NCI-H2171 treated with DMSO at 0.1 percent for 48 hours (cell line): ENCODE measurements around the gene VIL1.

Experiments used
- DNase-seq: peaks from one replicate; lab custom pipeline; 2025; lab: John Stamatoyannopoulos, UW

Gene VIL1

DNA sequence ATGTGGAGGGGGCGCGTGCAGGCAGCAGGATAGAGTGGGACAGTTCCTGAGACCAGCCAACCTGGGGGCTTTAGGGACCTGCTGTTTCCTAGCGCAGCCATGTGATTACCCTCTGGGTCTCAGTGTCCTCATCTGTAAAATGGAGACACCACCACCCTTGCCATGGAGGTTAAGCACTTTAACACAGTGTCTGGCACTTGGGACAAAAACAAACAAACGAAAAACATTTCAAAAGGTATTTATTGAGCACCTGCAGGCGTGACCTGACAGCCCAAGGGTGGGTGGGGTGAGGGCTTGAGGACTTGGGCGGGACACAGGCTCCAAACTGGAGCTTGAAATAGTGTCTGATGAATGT, 23.9 kb upstream of the VIL1 start:
- DNase-seq: no peak

DNA sequence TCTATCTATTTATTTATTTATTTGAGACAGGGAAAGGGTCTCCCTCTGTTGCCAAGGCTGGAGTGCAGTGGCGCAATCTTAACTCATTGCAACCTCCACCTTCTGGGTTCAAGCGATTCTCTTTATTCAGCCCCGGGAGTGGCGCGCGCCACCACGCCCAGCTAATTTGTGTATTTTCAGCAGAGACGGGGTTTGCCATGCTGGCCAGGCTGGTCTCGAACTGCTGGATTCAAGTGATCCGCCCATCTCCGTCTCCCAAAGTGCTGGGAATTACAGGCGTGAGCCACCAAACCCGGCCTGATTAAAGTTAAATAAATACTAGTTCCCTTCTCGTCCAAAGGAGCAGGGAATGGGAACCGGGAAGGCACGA, 23.5 kb upstream of the VIL1 start:
- DNase-seq: no peak

DNA sequence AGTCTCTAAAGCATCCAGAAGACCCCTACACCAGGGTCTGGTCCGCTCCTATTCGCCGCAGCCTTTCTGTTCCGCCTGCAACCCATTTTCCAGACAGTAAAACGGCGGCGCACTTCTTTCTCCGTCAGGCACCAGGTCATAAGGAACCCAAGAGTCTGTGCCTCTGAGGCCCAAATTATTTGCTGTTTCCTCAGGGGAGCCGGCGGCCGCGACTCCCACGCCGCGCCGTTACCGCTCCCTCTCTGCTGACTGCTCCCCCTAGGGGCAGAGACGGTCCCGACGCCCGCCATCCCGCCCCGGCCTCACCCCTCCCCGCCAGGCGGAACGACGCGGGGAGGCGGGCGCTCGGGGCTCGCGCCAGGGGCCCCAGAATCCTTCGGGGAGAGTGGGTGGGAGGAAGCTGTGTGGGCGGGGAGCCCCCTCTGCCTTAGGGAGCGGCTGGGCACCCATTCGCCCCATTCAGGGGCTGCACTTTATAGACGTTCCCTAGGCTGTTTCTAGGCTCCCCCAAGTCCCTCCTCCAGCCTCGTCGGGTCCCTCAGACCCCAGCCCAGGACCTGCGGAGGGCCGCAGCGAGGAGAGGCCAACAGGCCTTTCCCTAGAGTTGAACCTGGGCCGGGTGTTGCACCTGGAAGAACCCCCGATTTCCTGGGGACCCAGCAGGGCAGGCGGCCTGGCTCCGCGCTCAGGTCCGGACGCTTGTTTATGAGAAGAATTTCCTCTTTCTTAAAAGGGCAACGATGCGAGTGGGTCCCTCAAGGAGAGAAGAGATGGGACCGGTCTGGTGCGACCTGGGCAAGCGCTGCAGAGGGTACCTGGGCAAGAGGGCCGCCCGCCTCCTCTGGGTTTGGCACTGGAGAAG, 22.9 kb upstream of the VIL1 start:
- DNase-seq: peak; percentile 94

DNA sequence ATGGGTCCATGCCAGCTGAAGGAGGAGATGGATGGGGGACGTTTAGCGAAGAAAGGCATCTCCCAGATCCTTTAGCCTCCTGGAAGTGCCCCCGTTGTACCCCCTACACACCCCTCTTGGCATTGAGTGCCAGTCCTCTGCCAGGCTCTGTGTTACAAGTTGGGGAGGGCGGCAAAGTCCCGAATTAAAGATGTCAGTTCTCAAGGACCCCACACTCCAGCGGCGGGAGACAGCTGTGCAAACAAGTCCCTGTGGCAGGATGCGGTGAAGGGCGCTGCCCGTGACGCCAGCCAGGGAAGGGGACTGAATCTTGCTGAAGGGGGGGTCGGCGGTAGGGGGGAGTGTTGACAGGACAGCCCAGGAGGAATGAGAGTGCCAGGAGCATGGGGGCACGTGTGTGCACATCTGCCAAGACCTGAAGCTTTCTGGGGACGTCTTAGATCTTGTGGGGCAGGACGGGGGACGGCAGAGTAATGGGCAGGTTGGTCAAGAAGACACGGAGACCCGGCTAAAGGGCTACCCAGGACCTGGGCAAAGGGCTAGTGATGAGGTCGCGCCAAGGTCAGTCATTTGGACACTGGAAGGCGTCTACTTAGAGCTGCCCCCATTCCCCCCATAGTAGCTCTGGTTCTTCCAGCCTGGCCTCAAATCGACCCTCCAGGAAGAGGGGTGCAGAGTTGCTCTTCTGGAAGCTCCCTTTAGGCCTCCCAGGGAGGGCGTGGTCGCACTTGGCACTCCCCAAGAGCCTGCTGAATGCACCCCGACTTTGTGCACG, 22.0 kb upstream of the VIL1 start:
- peak; percentile 59 for DNase-seq

DNA sequence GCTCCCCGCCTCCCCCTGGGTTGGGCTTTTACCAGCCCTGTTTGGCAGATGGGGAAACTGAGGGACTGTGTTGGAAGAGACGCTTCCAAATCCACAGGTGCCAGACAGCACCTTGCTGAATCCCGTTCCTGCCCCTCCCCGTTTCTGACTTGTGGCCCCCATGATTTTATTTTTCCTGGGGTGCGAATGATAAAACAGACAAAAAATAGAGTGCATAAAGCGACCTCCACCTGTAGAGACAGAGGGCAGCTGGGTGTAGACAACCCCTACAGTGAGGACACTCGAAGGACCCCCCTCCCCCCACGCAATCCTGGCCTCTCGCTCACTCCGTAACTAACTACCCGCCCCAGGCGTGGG, 21.5 kb upstream of the VIL1 start:
- no peak for DNase-seq

DNA sequence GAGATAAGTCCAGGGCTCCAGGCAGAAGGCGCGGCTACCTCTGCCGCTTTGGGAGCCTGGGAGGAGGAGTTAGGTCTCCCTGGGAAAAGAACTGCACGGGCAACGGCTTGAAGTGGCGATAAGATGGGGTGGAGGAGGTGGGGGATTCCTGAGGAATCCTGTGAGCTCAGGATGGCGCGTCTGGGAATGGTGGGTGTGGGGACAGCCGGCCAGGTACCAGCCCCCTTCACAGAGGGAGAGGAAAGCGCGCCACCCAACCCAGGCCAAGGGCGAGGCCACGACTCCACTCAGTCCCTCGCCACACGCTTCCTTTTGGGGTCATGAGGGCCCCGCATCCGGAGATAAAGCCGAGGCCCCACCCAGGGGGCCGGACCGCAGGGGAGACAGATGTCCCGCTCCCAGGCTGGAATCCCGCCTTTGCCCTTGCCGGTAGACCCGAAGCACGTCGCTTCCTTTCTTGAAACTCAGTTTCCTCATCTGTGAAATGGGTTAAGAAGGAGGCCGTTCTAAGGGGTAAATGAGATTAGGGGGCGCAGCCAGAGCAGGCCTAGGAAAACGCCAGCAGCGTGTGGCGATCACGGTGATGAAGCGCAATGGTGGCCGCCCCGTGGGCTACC, 21.0 kb upstream of the VIL1 start:
- peak; percentile 54 for DNase-seq

DNA sequence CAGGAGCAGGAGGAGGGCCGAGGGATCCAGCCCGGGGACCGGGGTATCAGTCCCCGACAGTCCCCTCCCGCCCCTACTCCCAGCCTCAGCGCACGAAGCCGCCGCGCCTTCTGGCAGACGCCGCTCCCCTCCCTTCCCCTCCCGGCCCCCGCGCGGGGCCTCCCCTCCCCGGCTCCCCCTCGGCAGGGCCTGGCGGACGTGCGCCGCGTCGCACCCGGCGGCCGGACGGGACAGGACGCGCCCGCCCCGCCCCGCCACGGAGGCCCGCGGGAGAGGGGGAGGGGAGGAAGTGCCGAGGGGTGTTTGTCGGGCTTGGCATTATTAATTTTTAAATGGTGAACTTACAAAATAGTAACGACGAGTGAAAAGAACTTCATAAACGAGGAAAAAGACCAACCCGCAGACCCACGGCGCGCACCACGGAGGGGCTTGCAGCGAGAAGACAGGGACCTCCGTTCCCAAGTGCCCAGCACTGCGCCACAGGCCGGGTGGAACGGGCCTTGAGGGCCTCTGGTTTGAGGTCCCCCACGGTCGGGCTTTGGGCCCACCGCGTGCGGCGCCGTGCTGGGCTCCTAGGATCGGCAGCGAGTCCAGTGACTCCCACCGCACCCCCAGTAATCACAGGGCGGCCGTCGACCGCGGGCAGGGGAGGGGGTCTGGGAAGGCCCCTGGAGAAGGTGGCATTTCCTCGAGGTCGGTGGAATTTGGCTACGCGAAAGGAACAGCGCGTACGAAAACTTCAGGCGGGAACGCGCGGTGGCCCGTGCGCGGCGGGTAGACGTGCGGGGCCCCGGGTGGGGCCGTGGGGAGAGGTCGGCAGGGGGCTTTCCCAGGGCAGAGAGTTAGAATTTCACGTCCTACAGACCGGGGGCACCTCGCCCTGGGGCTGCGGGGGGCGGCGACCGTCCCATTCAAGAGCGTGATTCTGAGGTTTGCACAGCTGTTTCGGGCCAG, 20.2 kb upstream of the VIL1 start:
- DNase-seq: peak; percentile 44

DNA sequence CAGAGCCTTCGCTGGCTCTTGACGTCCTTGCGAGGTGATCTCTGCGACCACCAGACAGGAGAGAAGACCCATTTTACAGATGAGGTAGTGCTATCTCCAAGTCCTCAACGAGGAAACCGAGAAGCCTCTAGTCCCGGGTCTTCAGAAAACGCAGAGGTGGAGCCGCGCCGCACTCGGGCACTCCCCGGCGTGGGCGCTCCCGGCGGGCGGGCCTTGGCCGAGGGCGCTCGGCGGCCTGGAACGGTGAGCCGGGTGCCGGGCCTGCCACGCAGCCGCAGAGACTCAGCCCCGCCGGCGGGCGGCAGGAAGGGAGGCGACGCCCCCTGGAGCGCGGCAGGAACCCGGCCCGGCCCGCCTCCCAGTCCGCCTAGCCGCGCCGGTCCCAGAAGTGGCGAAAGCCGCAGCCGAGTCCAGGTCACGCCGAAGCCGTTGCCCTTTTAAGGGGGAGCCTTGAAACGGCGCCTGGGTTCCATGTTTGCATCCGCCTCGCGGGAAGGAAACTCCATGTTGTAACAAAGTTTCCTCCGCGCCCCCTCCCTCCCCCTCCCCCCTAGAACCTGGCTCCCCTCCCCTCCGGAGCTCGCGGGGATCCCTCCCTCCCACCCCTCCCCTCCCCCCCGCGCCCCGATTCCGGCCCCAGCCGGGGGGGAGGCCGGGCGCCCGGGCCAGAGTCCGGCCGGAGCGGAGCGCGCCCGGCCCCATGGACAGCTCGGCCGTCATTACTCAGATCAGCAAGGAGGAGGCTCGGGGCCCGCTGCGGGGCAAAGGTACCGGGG, 19.3 kb upstream of the VIL1 start, which contains the start of gene CTDSP1:
TSS of gene CTDSP1 (plus strand) at position 478 of the 776 bp plus-strand sequence. CDS start at position 701, 223 bp downstream.
- DNase-seq: peak; percentile 90

DNA sequence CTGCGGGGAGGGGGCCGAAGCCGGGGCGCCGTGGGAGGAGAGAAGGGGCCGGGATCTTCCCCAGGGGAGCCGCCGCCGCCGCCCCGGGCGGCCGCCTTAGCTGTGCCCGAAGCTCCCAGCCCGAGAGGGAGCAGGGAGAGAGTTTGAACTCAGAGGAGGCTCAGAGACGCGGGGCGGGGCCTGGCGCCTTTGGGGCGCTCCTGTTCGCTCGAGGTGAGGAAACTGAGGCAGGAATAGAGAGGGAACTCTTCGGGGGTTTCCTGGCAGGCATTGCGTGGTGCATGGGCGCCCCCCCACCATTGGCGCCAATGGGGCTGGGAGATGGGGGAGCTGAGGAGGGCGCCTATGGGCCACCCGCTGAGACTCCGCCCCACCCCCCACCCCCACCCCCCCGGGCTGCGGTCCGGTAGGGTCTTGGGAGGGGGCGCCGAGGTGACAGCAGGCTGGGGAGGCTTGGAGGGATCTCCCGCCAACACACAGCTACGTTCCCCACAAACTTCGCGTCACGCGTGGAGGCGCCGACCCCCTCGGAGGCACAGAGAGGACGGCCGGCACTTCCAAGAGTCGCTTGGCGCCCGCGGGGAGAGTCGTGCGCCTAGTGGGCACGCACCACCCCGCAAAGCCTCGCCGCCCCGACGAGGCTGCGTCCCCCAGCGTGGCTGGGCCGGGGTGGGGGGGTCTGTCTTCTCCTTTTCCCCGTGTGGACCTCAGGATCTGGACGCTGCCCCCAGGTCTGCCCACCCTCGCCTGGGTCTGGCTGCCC, 18.6 kb upstream of the VIL1 start:
- no peak for DNase-seq

DNA sequence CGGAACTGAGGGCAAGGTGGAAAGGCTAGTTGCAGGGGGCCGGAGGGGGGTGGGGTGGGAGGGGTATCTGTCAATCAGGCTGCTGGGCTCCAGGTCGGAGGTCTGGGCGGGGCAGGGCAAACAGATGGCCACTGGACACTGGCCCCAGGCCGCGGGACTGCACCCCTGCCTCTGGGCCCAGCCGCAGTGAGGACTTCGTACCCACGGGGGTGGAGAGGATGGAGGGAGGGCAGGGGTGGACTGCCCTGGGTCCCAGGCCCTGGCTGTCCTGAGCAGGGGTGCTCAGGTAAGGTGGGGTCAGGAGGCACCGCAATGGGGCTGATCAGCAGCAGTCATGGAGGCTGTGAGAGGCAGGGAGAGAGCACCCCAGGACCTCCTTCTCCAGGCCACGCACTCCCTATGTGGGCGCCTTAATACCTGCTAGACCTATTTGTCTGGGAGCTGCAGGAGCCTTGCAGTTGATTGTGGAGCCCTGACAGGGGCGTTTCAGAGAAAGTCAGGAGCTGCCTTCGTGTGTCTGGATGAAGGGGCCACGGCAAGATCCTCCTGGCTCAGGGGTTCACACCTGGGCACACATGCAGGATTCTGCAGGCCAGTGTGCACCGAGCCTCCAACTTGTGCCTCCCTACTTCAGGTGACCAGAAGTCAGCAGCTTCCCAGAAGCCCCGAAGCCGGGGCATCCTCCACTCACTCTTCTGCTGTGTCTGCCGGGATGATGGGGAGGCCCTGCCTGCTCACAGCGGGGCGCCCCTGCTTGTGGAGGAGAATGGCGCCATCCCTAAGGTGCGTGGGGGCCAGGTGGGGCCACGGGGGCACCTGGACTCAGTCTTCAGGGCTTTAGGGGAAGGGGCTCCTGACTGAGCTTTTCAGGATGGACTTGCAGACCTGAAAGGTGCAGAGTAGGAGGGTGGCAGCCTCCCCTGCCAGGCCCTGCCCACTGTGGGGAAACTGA, 17.7 kb upstream of the VIL1 start:
- DNase-seq: no peak

DNA sequence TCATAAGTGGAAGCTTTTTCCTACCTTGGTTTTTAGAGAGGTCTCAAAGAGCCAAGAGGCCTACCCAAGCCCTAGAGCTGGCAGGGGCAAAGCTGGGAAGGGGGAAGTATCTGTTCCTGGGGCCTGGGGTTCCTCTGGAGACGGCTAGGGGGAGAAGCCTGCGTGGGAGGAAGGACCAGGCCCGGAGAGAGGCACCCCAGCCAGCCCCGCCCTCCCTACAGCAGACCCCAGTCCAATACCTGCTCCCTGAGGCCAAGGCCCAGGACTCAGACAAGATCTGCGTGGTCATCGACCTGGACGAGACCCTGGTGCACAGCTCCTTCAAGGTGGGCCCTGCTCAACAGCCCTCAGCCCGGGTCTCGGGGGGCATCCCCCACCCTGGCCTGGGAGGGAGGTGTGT, 17.0 kb upstream of the VIL1 start:
- DNase-seq: no peak

DNA sequence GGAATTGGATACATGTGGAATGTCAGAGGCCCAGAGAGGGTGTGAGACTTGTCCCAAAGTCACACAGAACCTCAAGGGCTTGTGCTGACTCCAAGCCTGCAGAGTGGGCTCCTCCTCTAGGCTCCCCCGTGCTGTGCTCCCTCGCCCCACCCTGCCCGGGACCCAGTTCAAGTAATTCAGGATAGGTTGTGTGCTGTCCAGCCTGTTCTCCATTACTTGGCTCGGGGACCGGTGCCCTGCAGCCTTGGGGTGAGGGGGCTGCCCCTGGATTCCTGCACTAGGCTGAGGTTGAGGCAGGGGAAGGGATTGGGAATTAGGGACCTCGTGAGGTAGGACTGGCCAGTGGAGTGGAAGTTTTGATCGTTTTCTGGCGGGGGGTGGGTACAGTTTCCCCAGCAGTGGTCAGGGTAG, 16.4 kb upstream of the VIL1 start:
- DNase-seq: no peak

DNA sequence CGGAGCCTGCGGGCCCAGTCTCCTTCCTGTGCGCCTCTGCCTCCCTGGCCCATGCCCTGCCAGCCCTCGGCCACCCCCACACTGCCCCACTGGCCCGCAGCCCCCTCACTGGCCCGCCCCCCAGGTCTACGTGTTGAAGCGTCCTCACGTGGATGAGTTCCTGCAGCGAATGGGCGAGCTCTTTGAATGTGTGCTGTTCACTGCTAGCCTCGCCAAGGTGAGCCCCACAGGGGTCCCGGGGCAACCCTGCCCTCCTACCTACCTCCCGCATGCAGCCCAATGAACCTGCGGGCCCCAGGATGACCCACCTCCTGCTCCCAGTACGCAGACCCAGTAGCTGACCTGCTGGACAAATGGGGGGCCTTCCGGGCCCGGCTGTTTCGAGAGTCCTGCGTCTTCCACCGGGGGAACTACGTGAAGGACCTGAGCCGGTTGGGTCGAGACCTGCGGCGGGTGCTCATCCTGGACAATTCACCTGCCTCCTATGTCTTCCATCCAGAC, 16.0 kb upstream of the VIL1 start:
- DNase-seq: no peak

DNA sequence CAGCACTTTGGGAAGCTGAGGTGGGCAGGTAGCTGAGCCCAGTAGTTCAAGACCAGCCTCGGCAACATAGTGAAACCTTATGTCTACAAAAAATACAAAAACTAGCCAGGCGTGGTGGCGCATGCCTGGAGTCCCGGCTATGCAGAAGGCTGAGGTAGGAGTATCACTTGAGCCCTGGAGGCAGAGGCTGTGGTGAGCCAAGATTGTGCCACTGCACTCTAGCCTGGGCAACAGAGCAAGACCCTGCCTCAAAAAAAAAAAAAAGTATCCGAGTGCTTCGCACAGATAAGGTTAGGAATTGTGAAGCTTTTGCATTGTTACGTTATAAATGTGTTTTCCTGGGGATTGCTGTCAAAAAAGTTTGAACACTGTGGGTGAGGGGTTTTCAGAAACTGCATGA, 15.1 kb upstream of the VIL1 start:
- no peak for DNase-seq

DNA sequence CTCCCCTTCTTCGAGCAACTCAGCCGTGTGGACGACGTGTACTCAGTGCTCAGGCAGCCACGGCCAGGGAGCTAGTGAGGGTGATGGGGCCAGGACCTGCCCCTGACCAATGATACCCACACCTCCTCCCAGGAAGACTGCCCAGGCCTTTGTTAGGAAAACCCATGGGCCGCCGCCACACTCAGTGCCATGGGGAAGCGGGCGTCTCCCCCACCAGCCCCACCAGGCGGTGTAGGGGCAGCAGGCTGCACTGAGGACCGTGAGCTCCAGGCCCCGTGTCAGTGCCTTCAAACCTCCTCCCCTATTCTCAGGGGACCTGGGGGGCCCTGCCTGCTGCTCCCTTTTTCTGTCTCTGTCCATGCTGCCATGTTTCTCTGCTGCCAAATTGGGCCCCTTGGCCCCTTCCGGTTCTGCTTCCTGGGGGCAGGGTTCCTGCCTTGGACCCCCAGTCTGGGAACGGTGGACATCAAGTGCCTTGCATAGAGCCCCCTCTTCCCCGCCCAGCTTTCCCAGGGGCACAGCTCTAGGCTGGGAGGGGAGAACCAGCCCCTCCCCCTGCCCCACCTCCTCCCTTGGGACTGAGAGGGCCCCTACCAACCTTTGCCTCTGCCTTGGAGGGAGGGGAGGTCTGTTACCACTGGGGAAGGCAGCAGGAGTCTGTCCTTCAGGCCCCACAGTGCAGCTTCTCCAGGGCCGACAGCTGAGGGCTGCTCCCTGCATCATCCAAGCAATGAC, 14.4 kb upstream of the VIL1 start:
- no peak for DNase-seq

DNA sequence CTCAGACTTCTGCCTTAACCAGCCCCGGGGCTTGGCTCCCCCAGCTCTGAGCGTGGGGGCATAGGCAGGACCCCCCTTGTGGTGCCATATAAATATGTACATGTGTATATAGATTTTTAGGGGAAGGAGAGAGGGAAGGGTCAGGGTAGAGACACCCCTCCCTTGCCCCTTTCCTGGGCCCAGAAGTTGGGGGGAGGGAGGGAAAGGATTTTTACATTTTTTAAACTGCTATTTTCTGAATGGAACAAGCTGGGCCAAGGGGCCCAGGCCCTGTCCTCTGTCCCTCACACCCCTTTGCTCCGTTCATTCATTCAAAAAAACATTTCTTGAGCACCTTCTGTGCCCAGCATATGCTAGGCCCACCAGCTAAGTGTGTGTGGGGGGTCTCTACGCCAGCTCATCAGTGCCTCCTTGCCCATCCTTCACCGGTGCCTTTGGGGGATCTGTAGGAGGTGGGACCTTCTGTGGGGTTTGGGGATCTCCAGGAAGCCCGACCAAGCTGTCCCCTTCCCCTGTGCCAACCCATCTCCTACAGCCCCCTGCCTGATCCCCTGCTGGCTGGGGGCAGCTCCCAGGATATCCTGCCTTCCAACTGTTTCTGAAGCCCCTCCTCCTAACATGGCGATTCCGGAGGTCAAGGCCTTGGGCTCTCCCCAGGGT, 13.7 kb upstream of the VIL1 start:
- DNase-seq: no peak

DNA sequence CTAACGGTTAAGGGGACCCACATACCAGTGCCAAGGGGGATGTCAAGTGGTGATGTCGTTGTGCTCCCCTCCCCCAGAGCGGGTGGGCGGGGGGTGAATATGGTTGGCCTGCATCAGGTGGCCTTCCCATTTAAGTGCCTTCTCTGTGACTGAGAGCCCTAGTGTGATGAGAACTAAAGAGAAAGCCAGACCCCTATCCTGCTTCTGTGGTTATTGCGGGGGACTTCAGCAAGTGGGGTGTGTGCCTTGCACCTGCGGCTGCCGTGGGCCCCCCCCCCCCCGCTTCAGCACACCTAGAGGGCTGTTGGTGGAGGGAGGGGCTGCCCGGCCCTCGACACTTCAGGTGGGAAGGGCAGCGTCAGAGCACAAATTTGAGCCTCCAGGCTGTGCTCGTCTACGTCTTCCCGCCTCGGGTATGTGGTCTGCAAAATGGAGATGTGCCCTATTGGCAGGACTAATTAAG, 13.1 kb upstream of the VIL1 start:
- no peak for DNase-seq
